Measurements from ENCODE around the gene FGG.

Gene FGG

GRCh38 chr4:154586296-154587033, 26.0 kb downstream of the FGG start:
- no peak for DNase-seq (ENCODE audit: low read depth in 2 of 2)

- DNase-seq (ENCODE audit: low read depth in 2 of 2): no peak
Measured at GRCh38 chr4:154585369-154586018, 27.0 kb downstream of the FGG start.

DNA sequence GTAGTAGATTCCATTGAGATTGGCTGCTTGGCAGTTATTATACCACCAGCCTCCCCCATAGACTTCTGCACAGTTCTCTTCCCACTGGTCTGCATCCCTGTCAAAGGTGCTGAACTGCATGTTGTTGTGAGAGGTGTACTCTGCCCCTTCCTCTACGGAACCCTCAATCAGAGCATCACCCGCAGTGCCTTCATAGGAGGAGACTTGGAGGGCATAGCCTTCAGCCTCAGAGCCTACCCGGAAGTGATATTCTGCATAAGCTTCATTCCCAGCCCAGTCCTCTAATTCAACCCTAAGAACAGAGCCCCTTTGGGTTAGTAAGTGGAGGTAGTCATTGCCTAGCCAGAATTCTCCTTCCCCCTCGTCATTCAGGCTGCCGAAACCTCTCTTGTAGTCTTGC, 28.2 kb downstream of the FGG start:
- DNase-seq (ENCODE audit: low read depth in 2 of 2): no peak

DNA sequence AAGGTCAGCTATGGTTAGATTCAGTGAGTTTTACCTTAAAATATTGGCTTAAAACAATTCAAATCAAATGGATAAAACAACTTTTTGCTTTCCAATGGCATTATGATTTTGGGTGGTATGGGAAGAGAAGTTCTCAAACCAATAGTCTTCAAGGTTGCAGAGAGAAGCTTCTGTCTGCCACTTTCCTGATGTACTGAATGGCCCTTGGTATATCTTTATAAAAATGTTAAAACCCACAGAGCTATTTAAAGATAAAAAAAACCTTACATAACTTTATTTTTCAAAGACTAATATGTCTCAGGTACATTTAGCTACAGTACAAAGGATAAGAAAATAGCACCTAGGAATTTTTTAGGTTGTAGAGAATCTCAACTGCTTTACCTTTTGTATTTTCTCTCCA, 28.8 kb downstream of the FGG start:
- DNase-seq (ENCODE audit: low read depth in 2 of 2): no peak

GRCh38 chr4:154583230-154583629, 29.2 kb downstream of the FGG start:
- DNase-seq (ENCODE audit: low read depth in 2 of 2): no peak

DNA sequence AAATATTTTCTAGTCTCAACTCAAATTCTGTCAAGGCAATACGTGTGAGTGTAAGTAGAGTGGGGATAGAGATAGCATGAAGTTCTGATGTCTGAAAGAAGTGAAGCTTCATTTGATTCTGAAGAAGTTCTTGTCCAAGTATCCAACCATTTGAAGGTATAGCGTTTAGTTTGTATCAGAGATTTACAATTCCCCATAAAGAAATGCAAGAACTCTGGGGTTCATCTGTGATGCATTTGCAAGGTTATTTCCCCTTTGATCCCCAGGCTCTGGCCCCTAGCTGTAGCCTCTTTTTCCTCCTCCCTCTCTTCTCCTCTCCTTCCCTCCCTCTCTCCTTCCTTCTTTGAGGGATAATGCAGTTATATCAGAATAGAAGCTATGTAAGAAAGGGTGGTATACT, 29.7 kb downstream of the FGG start:
- DNase-seq (ENCODE audit: low read depth in 2 of 2): no peak

DNA sequence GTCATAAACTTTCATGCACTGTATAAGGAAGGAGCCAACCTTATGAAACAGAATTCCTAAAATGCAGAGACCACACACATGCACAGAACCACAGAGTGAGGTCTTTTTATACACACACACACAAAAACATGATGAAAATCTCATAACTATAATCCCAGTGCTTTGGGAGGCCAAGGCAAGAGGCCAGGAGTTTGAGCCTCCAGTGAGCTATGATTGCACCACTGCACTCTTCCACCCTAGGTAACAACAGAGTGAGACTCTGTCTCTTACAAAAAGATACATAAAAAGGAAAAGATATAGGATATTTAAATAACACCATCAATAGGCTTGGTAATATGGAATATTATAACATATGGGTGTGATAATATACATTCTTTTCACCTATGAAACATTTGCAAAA, 32.5 kb downstream of the FGG start:
- no peak for DNase-seq (ENCODE audit: low read depth in 2 of 2)

GRCh38 chr4:154578919-154579318, 33.5 kb downstream of the FGG start:
- DNase-seq (ENCODE audit: low read depth in 2 of 2): no peak

GRCh38 chr4:154577324-154577723, 35.1 kb downstream of the FGG start:
- no peak for DNase-seq (ENCODE audit: low read depth in 2 of 2)

GRCh38 chr4:154574311-154574710, 38.1 kb downstream of the FGG start:
- DNase-seq (ENCODE audit: low read depth in 2 of 2): no peak

GRCh38 chr4:154573190-154573870, 39.1 kb downstream of the FGG start:
- no peak for DNase-seq (ENCODE audit: low read depth in 2 of 2)

- no peak for DNase-seq (ENCODE audit: low read depth in 2 of 2)
Measured at GRCh38 chr4:154569584-154569983, 42.9 kb downstream of the FGG start.

GRCh38 chr4:154569028-154569427, 43.4 kb downstream of the FGG start:
- no peak for DNase-seq (ENCODE audit: low read depth in 2 of 2)

- no peak for DNase-seq (ENCODE audit: low read depth in 2 of 2)
Measured at GRCh38 chr4:154566639-154567204, 45.7 kb downstream of the FGG start.

- DNase-seq (ENCODE audit: low read depth in 2 of 2): no peak
Measured at GRCh38 chr4:154565704-154566103, 46.8 kb downstream of the FGG start.

- no peak for DNase-seq (ENCODE audit: low read depth in 2 of 2)
Measured at GRCh38 chr4:154564311-154564710, 48.1 kb downstream of the FGG start.

- DNase-seq (ENCODE audit: low read depth in 2 of 2): no peak
Measured at GRCh38 chr4:154562697-154563254, 49.7 kb downstream of the FGG start, which contains the start of gene FGB. TSS of gene FGB (plus strand) at chr4:154563011. CDS start at chr4:154563019, 8 bp downstream.

DNA sequence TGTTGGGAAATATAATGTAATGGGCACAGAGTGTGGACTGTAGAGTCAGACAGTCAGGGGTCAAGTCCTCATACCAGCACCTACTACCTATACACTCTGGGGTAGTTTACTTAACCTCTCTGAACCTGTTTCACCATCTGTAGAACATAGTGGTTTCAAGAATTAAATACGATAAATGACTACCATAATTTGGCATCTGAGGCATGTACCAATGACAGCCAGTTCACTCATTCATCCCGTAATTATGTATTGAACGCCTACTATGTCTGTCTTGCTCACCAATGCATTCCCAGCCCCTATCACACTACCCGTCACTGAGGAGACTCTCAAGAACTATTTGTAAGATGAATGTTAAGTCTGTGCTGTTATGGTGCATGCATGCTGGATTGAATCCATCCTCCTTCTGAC, 51.6 kb downstream of the FGG start:
- DNase-seq (ENCODE audit: low read depth in 2 of 2): no peak

GRCh38 chr4:154560419-154560801, 52.0 kb downstream of the FGG start:
- no peak for DNase-seq (ENCODE audit: low read depth in 2 of 2)

- DNase-seq (ENCODE audit: low read depth in 2 of 2): no peak
Measured at GRCh38 chr4:154559494-154560418, 52.7 kb downstream of the FGG start.

DNA sequence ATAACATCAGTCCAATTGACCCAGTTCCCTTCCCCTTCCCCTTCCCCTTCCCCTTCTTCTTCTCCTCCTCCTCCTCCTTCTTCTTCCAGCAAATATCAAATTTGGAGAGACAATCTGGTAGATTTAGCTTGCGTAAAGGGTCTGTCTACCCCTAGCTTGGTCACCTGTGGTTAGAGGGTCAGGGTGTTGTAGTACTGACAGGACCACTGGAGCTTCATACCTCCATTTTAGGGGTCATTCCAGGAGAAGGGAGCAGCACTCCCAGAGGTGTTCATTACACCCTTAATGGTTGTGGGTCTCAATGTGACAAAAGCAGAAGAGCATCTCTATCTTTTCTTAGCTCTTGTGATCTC, 53.3 kb downstream of the FGG start:
- no peak for DNase-seq (ENCODE audit: low read depth in 2 of 2)
